Measurements from ENCODE around the gene SLC9A3.
"Not testable (repeated sequence)": the region's sequence is repeated elsewhere in the genome, so short reads cannot be mapped to it uniquely, and the experiment has no call there.

Gene SLC9A3

GRCh38 chr5:524234-524972, at the start of gene SLC9A3:
SLC9A3 (minus strand) TSS chr5:524449.
- DNase-seq: no peak

- DNase-seq: peak; percentile 5
Measured at GRCh38 chr5:573976-574375, 49.7 kb upstream of the SLC9A3 start.

GRCh38 chr5:573206-573605, 49.0 kb upstream of the SLC9A3 start:
- DNase-seq: no peak

- DNase-seq: peak; percentile 76
Measured at GRCh38 chr5:572398-573019, 48.3 kb upstream of the SLC9A3 start.

- no peak for DNase-seq
Measured at GRCh38 chr5:571791-572190, 47.5 kb upstream of the SLC9A3 start.

GRCh38 chr5:570886-571285, 46.6 kb upstream of the SLC9A3 start:
- DNase-seq: no peak

- no peak for DNase-seq
Measured at GRCh38 chr5:570446-570845, 46.2 kb upstream of the SLC9A3 start.

- no peak for DNase-seq
Measured at GRCh38 chr5:569868-570361, 45.7 kb upstream of the SLC9A3 start.

GRCh38 chr5:569358-569867, 45.2 kb upstream of the SLC9A3 start:
- no peak for DNase-seq

- no peak for DNase-seq
Measured at GRCh38 chr5:568809-569208, 44.6 kb upstream of the SLC9A3 start.

GRCh38 chr5:568061-568781, 44.0 kb upstream of the SLC9A3 start:
- DNase-seq: no peak

- no peak for DNase-seq
Measured at GRCh38 chr5:567664-568060, 43.4 kb upstream of the SLC9A3 start.

GRCh38 chr5:566636-567309, 42.5 kb upstream of the SLC9A3 start:
- DNase-seq: no peak

- DNase-seq: no peak
Measured at GRCh38 chr5:565782-566440, 41.7 kb upstream of the SLC9A3 start.

GRCh38 chr5:561408-561807, 37.2 kb upstream of the SLC9A3 start:
- no peak for DNase-seq

- no peak for DNase-seq
Measured at GRCh38 chr5:560792-561166, 36.5 kb upstream of the SLC9A3 start.

- DNase-seq: no peak
Measured at GRCh38 chr5:558871-559503, 34.7 kb upstream of the SLC9A3 start.

GRCh38 chr5:558326-558725, 34.1 kb upstream of the SLC9A3 start:
- no peak for DNase-seq

GRCh38 chr5:557917-558316, 33.7 kb upstream of the SLC9A3 start:
- not testable (repeated sequence) for DNase-seq

- DNase-seq: no peak
Measured at GRCh38 chr5:556909-557441, 32.7 kb upstream of the SLC9A3 start.

- no peak for DNase-seq
Measured at GRCh38 chr5:555058-555623, 30.9 kb upstream of the SLC9A3 start.
